GM18867 (cell line): ENCODE data around the gene PRG3.

Experiments used
- ATAC-seq: cut with Tn5 transposase; IDR thresholded peaks from one replicate; pipeline ENCODE4 v1.9.1; 2021; ENCODE audit warnings: mild to moderate bottlenecking, moderate library complexity; ENCODE audit not compliant: unreplicated experiment

Gene PRG3, protein sequence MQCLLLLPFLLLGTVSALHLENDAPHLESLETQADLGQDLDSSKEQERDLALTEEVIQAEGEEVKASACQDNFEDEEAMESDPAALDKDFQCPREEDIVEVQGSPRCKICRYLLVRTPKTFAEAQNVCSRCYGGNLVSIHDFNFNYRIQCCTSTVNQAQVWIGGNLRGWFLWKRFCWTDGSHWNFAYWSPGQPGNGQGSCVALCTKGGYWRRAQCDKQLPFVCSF

DNA sequence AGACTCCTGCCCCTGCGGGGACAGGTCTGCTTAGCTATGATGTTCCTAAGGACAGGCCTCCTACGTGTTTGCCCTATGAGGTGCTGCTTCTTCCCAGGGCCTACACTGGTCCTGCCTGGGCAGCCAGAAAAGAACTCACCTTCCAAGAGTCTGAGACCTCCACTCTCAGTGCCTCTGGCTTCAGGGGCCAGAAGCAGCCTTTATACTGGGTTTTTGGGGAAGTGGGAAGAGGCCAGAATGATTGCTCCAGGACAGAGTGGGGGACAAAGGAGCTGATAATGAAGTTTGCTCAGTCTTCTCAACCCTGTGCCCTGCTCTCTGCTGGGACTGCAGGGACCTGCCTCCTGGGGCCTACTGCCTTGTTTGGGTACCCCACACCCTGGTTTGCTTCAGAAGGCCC is at the start of gene PRG3:
PRG3 (minus strand) TSS at position 176 of the 400 bp plus-strand sequence. CDS start 442 bp downstream, outside the sequence.
- no peak for ATAC-seq

DNA sequence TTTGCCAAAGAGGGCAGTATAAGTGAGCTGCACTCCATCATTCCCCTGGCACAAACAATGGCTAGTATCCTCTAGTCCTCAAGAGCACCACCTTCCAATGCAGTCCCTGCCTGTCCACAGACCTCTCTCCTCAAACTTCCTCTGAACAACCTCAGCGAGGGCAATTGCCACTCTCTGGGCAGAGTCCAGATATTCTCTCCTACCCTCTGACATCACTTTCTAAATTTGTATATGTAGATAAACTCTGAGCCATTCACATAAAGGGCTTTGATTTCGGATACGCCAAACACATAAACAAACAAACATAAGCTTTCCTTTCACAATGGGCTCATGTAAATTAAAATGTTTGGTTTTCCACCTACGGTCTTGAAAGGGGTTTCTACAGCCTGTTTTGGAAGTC is 49.0 kb upstream of the PRG3 start:
- ATAC-seq: no peak

DNA sequence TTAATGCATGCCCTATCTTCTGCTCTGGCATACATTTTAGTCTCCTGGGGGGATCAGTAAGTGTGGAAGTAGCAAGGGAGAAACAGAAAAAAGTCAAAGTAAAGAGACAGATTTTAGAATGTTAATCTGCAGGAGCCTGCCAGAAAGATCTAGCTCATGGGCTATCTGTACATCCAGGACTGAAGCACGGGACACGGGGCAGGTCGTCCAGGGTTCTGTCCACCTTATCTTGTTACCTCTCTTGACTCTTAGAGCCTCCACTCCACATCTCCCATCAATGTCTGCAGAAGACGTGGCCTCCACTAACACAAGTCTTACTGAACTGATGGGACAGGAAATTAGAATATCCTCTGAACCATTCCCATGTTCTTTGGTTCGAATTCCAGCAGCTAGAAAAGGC is 47.7 kb upstream of the PRG3 start:
- no peak for ATAC-seq

DNA sequence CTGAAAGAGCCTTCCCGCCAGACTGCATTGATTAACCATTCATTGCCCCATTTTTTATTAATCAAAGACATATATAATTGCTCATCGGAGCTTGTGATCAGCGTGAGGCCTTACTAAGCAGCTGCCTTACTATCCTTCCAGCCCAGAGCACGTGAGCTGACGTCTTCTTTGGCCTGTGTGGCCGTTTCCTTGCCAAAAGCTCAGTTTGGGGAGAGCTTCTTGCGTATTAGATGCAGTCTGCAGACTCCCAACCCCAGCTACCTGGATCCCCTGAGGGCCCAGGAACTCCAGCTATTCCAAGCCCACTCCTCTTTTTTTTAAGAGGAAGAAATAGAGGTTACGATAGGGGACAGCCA is 46.8 kb upstream of the PRG3 start:
- ATAC-seq: no peak

DNA sequence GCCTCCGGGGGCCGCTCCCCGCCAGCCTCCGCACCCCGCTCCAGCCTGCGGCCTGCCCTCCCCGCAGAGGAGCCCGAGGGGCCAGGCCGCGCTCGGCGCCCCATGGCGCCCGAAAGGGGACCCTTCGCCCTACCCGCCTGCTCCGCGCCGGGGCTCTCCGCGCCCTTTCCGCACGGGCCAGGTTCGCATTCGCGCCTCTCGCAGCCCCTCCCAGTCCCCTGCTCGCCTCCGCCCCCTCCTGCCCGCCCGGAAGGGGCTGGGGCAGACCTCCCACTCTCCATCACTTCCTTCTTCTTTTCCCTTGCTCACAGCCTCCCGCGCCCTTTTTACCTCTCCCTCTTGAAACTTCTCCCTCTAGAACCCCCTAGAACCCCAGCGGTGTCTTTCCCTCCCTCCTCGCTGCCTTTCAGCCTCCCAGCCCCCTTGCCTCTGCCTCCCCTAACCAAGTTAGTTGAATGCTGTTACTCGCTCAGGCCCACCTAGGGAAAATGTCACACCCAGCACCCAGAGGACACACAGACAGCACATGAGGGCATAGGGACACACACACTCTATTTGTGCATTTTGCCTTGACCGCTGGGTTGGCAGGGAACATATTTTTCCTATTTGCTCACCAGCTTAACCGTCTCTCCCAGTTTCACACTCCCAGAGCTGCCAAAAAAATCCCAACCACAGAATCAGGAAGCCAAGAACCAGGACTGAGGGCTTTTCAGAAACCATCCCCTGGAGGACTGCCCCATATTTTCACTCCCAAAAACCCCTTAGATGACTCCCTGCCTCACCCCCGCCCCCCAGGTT is 46.2 kb upstream of the PRG3 start, which contains the start of gene SLC43A3:
SLC43A3 (minus strand) TSS at position 193 of the 798 bp plus-strand sequence. CDS start 949 bp downstream, outside the sequence.
- peak; percentile 67 for ATAC-seq

DNA sequence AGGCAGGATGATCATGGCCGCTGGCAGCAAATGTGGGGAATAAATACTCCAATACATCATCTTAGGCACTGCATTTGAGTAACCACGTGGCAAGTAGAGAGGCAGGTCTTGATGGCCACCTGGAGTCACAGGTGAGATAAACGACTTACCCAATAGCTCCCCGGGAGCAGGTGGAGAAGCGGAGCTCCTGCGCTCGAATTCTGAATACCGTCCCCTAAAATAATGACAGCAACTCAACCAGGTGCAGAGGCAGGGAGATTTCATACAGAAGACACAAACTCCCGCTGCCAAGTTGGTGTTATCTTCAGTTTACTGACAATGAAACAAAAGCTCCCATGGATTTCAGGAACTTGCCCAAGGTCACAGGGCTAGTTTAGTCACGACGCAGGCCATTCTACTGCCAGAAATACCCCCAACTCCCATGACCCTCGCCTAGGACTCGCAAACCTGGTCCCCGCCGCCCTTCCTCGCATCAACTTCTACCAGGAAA is 45.5 kb upstream of the PRG3 start:
- no peak for ATAC-seq

DNA sequence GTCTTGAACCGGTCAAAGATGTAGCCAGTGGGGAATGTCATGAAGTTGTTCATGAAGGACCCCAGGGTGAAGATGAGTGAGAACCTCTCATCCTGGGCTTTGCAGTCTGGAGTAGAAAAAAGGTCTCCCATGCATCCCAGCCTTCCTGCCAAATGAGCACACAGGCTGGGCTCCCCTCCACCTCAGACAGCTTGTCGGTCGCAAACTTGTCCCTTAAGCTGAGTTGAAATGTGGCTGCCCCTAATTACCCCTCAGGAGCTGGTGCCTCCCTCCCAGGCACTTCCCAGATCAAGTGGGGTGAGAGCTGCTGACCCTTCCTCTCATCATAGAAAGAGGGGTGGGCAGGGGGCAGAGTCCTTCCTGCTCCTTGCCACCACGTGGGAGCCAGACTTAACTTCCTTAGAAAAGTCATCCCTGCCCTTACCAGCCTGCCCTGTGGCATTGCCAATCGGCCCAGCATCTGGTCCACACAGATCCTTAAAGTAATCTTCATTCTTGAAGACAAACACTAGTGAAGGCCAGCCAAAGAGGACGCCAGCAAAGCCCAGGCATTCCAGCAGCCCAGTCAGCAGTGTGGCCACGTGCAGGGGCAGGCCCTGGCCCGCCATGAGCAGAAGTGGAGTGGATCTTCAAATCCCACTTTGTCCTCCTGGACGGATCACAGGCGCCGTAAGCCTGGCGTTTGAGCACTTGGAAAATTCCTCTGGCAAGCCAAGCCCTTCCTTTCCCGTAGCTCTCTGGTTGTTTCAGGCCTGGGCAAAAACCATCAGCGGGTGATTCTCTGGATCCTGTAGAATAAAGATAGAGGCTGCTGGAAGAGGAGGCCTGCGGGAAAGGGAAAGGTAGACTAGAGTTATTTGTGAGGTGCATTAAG is 44.9 kb upstream of the PRG3 start:
- no peak for ATAC-seq

DNA sequence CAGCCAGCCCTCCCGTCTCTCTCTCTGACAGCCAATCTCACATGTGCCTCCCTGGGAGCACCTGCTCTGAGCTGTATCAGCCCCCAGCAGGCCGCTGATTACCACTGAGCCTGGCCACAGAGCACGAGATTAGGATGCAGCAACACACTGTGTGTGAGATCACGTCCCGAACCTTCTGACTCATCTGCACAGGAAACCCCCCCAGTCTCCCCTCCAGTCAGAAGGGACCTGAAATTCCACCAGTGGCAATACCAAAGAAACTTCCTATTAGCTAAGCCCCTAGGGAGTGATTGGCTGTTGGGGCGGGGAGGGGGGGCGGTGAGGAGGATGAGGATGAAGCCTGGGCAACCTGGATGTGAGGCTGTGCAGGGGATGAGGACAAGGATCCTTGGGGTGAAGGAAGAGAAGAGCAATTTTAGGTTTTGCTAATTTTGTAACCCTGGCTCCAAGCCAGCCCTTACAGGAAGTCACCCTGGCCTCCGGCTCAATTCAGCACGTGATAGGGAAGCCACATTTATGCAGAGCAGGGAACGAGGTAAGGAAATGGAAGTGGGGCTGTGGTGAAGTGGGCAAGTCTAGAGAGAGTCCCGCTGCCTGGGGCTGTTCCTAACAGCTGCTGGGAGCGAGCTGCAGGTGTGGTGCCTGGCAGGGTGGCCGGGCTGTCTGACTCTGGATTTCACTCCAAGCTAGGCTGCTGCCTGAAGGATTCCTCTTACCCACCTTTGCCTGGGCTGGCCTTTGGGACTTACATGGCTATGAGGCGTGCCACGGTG is 44.0 kb upstream of the PRG3 start:
- peak; percentile 88 for ATAC-seq

DNA sequence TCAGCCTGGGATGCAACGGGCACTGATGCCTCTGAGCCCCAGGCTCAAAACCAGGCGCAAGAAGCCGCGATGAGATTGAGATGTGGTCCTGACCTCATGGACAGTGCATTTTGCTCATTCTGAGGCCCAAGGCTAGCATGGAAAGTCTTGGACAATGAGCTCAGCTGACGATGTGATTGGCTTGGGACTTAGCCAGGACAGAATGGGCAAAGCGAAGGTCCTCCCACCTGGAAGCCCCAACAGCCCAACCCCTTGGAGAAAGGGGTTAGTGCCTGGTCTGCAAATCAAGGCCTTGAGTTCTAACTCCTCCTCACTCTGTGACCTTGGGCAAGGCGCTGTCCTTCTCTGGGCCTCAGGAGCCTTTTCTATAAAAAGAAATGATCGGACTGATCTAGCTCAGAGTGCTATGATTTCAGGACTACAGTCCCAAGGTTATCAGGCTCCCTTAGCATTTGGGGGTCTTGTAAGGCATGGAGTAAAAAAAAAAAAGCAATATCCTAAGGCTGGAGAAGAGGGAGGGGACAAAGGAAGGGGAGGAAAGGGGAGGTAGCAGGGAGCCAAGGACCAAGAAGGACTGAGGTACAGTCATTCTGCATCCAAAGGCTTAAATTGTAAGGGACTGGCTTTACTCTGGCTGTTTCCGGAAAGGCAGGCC is 43.3 kb upstream of the PRG3 start:
- ATAC-seq: no peak

DNA sequence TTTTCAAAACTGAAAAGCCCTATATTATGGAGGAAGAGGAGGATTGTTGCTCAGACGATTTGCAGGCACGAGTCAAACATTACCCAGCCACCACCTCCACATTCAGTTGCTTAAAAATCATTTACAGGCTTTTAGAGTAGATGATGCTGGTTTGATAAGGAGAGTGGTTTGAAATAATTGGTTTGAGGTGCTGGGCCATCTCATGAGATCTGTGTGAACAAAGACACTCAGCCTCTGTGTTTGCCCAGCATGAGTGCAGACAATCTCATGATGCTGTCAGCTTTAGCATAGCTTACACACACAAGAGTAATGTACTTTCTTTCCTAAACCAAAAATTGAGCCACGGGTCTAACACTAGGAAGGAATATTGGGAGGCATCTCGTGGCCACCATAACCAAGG is 41.7 kb upstream of the PRG3 start:
- ATAC-seq: no peak

DNA sequence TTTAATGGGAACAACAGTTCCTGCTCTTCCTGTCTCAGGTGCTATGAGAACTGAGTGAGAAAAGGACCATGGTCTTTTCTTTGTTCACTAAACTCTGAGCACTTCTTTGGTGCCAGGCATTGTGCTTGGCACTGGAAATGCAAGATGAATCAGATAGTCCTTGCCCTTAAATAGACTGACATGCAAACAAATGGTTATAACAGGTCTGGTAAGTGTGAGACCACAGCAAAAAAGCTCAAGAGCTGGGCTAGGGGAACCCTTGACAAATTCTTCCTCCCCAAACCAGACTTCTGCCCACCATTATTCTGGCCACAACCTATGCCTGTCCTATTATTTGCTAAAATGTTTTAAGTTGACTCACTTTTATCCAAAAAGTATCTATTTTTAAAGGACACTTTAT is 40.9 kb upstream of the PRG3 start:
- ATAC-seq: no peak

DNA sequence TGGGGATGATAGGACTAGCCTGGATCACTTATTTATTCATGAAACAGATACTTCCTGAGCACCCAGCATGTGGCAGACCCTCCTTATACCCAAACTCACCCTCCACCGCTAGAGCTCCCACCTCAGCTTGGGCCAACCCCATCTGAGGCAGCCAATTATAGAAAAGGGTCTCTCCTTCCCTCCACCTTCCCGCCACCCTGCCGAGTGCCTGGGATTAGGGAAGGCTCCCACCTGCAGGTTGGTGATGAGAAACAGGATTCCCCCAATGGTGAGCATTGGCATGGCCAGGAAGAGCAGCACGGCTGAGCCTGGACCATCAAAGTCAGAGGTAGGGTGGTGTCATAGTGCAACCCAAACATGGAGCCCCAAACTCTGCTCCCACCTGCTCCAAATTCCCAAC is 40.1 kb upstream of the PRG3 start:
- no peak for ATAC-seq

DNA sequence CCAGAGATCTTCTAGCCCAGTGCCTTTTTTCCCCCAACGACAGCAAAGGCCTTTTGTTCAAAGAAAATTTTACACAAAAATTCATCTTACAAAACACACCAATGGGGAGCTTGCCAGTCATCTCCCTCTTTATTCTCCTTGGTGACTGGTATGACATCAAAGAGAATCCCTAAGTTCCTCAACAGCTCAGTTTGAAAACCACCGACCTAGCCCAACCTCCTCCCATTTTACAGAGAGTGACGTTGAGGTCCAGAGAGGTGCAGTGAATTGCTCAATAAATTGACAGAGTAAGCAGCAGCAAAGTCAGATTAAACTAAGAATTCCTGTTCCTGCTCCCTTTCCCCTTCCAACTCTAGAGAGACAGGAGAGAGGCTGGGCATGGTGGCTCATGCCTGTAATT is 38.2 kb upstream of the PRG3 start:
- ATAC-seq: no peak

DNA sequence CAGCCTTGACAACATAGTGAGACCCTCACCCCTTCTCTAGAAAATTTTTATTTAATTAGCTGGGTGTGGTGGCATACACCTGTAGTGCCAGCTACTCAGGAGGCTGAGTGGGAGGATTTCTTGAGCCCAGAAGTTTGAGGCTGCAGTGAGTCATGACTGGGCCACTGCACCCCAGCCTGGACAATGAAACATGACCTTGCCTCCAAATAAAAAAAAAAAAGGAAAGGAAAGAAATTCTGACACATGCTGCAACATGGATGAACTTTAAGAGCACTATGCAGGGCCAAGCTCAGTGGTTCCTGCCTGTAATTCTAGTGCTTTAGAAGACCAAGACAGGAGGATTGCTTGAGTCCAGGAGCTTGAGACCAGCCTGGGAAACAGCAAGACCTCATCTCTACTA is 37.2 kb upstream of the PRG3 start:
- no peak for ATAC-seq

DNA sequence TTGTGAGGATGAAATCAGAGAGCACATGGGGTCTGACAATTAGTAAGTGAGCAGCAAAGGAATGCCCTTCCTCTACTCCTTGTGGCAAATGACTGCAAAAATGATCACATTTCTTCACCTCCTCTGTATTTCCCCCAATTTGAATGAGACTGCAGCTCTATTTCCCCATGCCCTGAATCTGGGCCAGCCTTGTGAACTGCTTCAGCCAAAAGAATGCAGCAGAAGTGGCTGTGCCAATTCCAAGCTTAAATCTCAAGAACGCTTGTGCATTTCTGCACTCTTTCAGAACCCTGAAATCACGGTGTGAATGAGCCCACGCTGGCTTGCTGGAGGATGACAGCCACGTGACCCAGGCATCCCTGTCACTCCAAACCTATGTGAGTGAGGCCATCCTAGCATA is 36.1 kb upstream of the PRG3 start:
- ATAC-seq: no peak

DNA sequence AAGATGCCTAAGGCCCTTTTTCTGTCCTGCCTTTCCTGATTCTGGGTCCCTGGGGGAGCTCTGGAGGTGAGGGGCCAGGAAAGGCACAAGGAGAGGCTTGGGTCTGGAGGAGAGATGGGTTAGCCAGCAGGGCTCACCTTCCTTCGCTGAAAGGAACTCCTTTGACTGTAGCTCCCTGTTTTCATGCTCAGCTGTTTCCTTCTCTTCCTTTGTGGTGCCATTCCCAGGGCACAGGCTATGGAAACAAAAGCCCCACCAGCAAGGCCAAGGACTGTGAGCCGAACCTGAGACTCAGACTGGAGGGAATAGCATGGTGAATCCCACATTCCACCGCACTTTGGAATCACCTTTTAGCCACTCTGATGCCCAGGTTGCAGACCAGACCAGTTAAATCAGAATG is 35.5 kb upstream of the PRG3 start:
- ATAC-seq: no peak

DNA sequence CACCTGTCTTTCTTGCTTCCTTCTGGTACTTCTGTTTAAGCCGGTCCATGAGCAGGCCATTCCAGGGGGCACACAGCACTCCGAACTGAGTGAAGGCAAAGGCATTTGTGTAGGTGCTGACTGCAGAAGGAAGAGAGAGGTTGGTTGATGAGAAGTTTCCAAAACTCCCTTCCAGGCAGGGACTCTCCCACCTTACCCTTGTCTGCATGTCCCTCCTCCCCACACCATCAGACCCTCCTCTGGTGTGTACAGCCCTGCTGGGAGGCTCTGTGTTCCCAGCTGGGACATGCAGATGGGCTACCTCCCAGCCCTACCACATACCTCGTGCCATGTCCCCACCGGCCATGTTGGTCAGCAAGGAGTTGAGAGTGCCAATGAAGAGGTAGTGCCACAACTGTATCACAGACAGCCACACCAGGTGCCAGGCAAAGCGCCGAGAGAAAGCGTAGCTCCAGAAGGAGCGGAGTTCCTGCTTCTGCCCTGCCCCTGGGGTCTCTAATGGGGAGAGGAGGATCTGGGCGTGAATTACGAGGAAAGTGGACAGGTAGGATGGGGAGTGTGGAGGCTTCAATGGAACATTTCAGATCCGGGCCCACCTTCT is 33.8 kb upstream of the PRG3 start:
- ATAC-seq: no peak

DNA sequence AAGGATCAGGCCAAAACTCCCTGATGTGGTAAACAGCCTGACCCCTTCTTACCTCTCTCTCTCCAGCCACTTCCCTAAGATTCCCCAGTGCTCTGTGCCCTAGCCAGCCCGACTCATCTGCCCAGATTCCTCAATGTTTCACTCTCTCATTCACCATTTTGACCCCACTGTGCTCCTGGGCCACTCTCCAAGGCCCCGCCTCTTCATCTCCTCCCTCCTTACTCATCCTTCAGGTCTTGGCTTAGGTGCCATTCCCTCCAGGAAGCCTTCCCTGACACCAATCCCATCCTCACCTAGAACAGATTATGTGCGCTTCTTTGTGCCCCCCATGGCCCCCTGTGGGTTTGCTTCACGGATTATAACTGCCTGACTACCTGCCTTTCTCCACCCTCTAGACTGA is 32.7 kb upstream of the PRG3 start:
- ATAC-seq: no peak

DNA sequence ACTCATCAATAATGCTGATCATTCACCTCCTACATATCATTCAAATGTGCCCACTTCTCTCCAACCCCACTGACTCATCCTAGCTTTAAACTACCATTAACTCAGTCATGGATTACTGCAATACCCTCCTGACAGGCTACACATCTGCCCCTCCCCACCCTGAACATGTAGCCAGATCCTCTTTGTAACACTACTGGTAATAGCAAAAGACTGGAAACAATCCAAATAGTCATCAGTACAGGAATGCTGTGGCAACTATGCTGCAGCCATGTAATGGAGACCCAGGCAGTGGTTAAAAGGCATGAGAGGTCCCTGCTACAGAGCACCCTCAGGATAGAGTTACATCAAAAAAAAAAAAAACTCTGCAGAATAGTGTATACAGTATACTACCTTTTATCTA is 29.3 kb upstream of the PRG3 start:
- no peak for ATAC-seq
